CD4-positive, alpha-beta memory T cell (primary cell): Measurements from ENCODE around the gene IWS1. TPM values are rescaled to one million over a fixed set of nuclear protein-coding genes. Genes with fewer than 3 reads are reported as not detected.

Experiments used
- CTCF ChIA-PET: fragments of 350-600 bp; sonication (Branson Sonifier 250); formaldehyde crosslinking; loops from one replicate; lab custom pipeline; 2021; ENCODE audit warnings: inconsistent platforms; ENCODE audit not compliant: partially characterized antibody; lab: Charles Lee
- POLR2A ChIA-PET: fragments of 350-600 bp; sonication (Branson Sonifier 250); formaldehyde crosslinking; loops from one replicate; lab custom pipeline; 2021; ENCODE audit not compliant: partially characterized antibody; lab: Charles Lee
- DNase-seq, 5 donors: peaks; one replicate each; pipeline versions ENCODE4 v3.0.0 to v3.0.0-alpha.2; 2020 to 2022; ENCODE audit warnings: mixed read lengths in 1 of 5
- H3K27ac ChIP-seq: one replicate; pipeline ENCODE4 v1.7.0; 2013; ENCODE audit warnings: low read depth, low read length
- H3K27me3 ChIP-seq: 2 replicates; pipeline ENCODE4 v1.7.0; 2013; ENCODE audit warnings: mild to moderate bottlenecking, low read length, moderate library complexity; ENCODE audit not compliant: insufficient read depth
- H3K36me3 ChIP-seq: 2 replicates; pipeline ENCODE4 v1.7.0; 2013; ENCODE audit warnings: mild to moderate bottlenecking, low read length, moderate library complexity; ENCODE audit not compliant: insufficient read depth
- H3K4me1 ChIP-seq: 2 replicates; pipeline ENCODE4 v1.7.0; 2013; ENCODE audit warnings: mild to moderate bottlenecking, low read length, moderate library complexity; ENCODE audit not compliant: insufficient read depth
- H3K4me3 ChIP-seq, 2 donors: one replicate each; pipeline ENCODE4 v1.7.0; 2013; ENCODE audit warnings: low read length in 2 of 2, mild to moderate bottlenecking in 1 of 2
- H3K9me3 ChIP-seq, 2 donors: one replicate each; pipeline ENCODE4 v1.7.0; 2013; ENCODE audit warnings: low read length in 2 of 2, control low read depth in 1 of 2; ENCODE audit not compliant: control insufficient read depth in 1 of 2
- H3K27ac Mint-ChIP-seq, 7 donors: one replicate each; pipeline ENCODE4 v1.8.0; 2020 to 2021; ENCODE audit warnings: mixed read lengths in 7 of 7, mild to moderate bottlenecking in 6 of 7, inconsistent platforms in 3 of 7, moderate library complexity in 3 of 7
- H3K27me3 Mint-ChIP-seq, 2 donors: one replicate each; pipeline ENCODE4 v1.8.0; 2020 to 2021; ENCODE audit warnings: mixed read lengths in 2 of 2
- H3K36me3 Mint-ChIP-seq, 2 donors: one replicate each; pipeline ENCODE4 v1.8.0; 2020 to 2021; ENCODE audit warnings: mixed read lengths in 2 of 2, inconsistent platforms in 1 of 2, mild to moderate bottlenecking in 1 of 2
- H3K4me1 Mint-ChIP-seq, 4 donors: one replicate each; pipeline ENCODE4 v1.8.0; 2020 to 2021; ENCODE audit warnings: mixed read lengths in 4 of 4, mild to moderate bottlenecking in 1 of 4
- H3K4me3 Mint-ChIP-seq, 8 donors: one replicate each; pipeline ENCODE4 v1.8.0; 2020 to 2021; ENCODE audit warnings: mixed read lengths in 8 of 8, mild to moderate bottlenecking in 7 of 8, moderate library complexity in 6 of 8, inconsistent platforms in 3 of 8
- H3K9me3 Mint-ChIP-seq, 8 donors: one replicate each; pipeline ENCODE4 v1.8.0; 2020 to 2021; ENCODE audit warnings: mixed read lengths in 8 of 8, mild to moderate bottlenecking in 5 of 8, inconsistent platforms in 3 of 8, moderate library complexity in 1 of 8
- intact Hi-C: fragments of 100-400 bp; cut with micrococcal nuclease; formaldehyde crosslinking; loops from one replicate; pipeline ENCODE4 v1.15.1; 2023
- polyA plus RNA-seq, 2 donors: library from polyadenylated mRNA; unstranded; fragments of 300-500 nt; fragmentation: Illumina TruSeq; gene quantifications; one replicate each; pipeline ENCODE4 v1.2.3, GENCODE V29; 2021
- total RNA-seq, 2 experiments: library from RNA; stranded (reverse); gene quantifications; one replicate each; pipeline ENCODE4 v1.2.3, GENCODE V29; 2021

IWS1 gene
- total and polyA plus RNA-seq, 4 experiments from 2014 or later, result 4.4 to 59.7 (median 47.4) TPM

DNA sequence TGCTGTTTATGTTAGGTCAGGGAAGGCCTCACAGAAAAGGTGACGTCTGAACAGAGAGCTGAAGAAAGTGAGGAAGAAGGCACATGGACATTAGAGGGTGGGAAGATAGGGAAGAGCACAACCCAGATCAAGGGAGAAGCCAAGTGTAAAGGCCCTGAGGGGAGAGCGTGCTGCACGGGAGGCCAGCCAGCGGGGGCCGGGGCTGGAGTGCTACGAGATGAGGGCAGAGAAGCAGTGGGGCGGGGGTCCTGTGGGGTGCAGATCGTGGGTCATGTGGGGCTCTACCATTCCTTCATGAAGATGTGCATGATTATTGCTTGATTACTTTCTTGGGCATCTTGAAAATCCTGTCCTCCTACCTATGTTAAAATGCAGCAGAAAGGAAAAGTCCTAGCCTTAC, 57.2 kb downstream of the IWS1 start:
- H3K27ac Mint-ChIP-seq, result peak overlapping the region in 1 of 7 donors; percentile 85
- Histone ChIP-seq H3K27me3 (no peaks in the 10 kb centered on the region), H3K27ac (no peak overlapping the region), H3K4me3 (no peak overlapping the region), H3K9me3 (no peaks in the 10 kb centered on the region), H3K36me3 (peaks cover 7% of the 10 kb centered on the region), H3K4me1 (peaks cover 16% of the 10 kb centered on the region)
- no peaks in the 10 kb centered on the region for H3K27me3 Mint-ChIP-seq
- H3K4me1 Mint-ChIP-seq, result peaks cover 14 to 26% (median 17%) of the 10 kb centered on the region in 4 donors
- POLR2A ChIA-PET, result no interaction called here
- H3K9me3 Mint-ChIP-seq, result no peaks in the 10 kb centered on the region
- no peak overlapping the region for H3K4me3 Mint-ChIP-seq
- intact Hi-C loops, result no loop called here
- CTCF ChIA-PET, result interaction anchor here (5.2 kb wide), 1 partner anchor 10 kb away, joined by 28 read pairs; no protein-coding TSS in a partner anchor
- H3K36me3 Mint-ChIP-seq, result peaks cover 21 to 25% of the 10 kb centered on the region in 2 donors
- DNase-seq, result no peak

DNA sequence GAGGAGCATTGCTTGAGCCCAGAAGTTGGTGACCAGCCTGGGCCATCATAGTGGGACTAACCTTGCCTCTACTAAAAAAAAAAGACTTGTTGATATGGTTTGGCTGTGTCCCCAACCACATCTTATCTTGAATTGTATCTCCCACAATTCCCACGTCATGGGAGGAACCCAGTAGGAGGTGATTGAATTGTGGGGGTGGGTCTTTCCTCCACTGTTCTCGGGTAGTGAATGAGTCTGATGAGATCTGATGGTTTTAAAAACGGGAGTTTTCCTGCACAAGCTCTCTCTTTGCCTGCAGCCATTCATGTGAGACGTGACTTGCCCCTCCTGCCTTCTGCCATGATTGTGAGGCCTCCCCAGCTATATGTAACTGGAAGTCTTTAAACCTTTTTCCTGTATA, 61.0 kb downstream of the IWS1 start:
- peaks cover 21 to 31% of the 10 kb centered on the region in 2 donors for H3K36me3 Mint-ChIP-seq

DNA sequence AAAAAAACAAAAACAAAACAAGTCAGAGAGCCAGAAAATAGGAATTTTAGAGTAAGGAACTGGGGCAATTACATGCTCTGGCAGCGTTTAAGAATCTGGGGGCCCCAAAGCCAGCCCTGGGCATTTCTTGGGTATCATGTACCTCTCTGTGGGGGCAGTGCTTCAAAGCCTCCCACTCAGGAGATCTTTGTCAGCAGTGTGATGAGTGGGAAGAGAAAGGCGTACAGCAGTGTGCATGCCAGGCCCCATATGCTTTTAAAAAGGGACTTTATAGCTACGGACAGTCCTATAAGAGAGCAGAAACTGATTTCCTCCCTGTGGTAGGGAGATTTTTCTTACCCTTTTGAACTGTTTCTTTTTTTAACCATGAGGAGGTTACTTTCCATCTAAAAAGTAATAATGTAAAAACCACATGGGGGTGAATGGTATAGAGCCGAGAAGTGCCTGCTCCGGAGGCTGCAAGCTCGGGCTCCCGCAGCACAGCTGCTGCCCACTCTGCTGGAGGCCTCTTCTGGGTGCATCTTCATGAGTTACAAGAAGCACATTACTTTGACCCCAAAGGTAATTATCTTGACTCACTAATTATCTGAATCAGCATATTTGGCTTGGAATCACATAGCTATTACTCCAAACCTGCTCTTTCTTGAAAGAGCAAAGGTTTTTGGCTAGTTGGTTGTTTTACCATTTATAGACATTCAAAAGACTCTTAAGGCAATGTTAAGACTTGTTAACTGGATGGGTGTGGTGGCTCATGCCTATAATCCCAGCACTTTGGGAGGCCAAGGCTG, 61.6 kb downstream of the IWS1 start:
- Histone ChIP-seq H3K4me1 (peaks cover 16% of the 10 kb centered on the region), H3K4me3 (no peak overlapping the region), H3K27ac (no peak overlapping the region), H3K27me3 (no peaks in the 10 kb centered on the region), H3K9me3 (no peaks in the 10 kb centered on the region), H3K36me3 (peaks cover 7% of the 10 kb centered on the region)
- POLR2A ChIA-PET, result no interaction called here
- intact Hi-C loops, result no loop called here
- Mint-ChIP-seq H3K4me1 (peaks cover 14 to 26% (median 17%) of the 10 kb centered on the region in 4 donors), H3K27me3 (no peaks in the 10 kb centered on the region), H3K27ac (peak overlapping the region in 3 of 7 donors; percentile 0 to 57 (median 7)), H3K36me3 (peaks cover 18 to 27% of the 10 kb centered on the region in 2 donors), H3K9me3 (no peaks in the 10 kb centered on the region), H3K4me3 (peak overlapping the region in 1 of 8 donors; percentile 11)
- no peak for DNase-seq
- CTCF ChIA-PET, result interaction anchor here (0.9 kb wide), 1 partner anchor 15 kb away, joined by 3 read pairs; no protein-coding TSS in a partner anchor

More for the DNA sequence above, 61.0 kb downstream of the IWS1 start:
- intact Hi-C loops, result no loop called here
- CTCF ChIA-PET, result interaction anchor here (0.9 kb wide), 1 partner anchor 14 kb away, joined by 3 read pairs; no protein-coding TSS in a partner anchor
- H3K4me1 Mint-ChIP-seq, result peaks cover 14 to 26% (median 17%) of the 10 kb centered on the region in 4 donors
- Histone ChIP-seq H3K27ac (no peak overlapping the region), H3K9me3 (no peaks in the 10 kb centered on the region), H3K4me1 (peaks cover 16% of the 10 kb centered on the region), H3K4me3 (no peak overlapping the region), H3K27me3 (no peaks in the 10 kb centered on the region), H3K36me3 (peaks cover 7% of the 10 kb centered on the region)
- peak overlapping the region in 1 of 8 donors; percentile 11 for H3K4me3 Mint-ChIP-seq
- POLR2A ChIA-PET, result no interaction called here
- peak overlapping the region in 3 of 7 donors; percentile 0 to 68 (median 53) for H3K27ac Mint-ChIP-seq
- peak in 1 of 5 donors; percentile 18 for DNase-seq
- no peaks in the 10 kb centered on the region for H3K9me3 Mint-ChIP-seq
- no peaks in the 10 kb centered on the region for H3K27me3 Mint-ChIP-seq

DNA sequence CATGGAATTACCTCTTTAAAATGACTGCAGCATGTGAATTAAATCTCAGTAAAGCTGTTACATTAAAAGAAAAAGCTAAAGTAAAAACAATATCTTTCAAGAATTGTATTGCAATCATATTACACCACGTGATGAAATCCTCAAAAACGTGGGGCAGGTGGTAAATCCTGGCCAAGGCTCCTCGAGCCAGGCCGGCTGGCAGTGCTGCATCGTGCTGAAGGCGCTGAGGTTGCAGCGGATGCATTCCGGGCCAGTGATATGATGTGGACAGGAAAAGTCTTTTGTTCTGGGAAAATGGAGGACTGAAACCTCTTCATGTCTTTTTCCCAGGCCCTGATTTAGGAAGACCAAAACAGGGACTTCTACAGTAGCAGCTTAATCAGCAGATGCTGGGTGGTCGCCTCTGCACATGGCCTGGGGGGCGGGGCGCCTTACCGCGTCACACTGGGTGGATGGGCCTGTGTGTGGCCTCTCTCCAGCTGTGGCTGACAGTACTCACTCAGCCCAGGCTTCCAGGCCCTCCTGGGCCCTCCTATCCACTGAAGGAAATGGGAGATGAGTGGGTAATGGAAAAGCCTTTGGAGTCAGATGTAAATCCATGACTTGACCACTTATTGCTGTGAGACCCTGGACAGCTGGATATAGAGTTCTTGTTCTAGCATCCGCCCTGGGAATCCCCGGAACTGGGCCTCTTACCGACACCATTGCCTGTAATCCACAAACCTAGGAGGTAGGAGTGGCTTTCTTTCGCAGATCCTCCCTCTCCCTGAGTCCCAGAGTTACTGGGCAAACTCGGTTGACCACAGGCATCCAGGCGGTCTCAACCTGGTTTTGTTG, 62.9 kb downstream of the IWS1 start:
- CTCF ChIA-PET, result no interaction called here
- Mint-ChIP-seq H3K27ac (no peak overlapping the region), H3K36me3 (peaks cover 8 to 20% of the 10 kb centered on the region in 2 donors)

DNA sequence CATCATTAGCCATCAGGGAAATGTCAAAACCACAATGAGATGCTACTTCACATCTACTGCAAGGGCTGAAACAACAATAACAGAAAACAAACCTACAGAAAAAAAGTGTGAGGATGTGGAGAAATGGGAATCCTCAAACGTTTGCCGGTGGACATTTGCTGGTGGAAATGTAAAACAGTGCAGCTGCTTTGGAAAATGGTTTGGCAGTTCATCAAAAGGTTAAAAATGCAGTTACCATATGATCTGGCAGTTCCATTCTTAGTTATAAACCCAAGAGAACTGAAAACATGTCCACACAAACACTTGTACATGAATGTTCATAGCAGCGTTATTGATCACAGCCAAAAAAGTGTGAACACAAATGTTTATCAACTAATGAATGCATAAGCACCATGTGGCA, 63.8 kb downstream of the IWS1 start:
- Mint-ChIP-seq H3K9me3 (no peaks in the 10 kb centered on the region), H3K4me1 (peaks cover 14 to 24% (median 19%) of the 10 kb centered on the region in 4 donors), H3K27ac (peak overlapping the region in 1 of 7 donors; percentile 17), H3K36me3 (peaks cover 3 to 20% of the 10 kb centered on the region in 2 donors), H3K4me3 (no peak overlapping the region), H3K27me3 (no peaks in the 10 kb centered on the region)
- no peak for DNase-seq
- ChIA-PET CTCF (no interaction called here), POLR2A (no interaction called here)
- Histone ChIP-seq H3K9me3 (no peaks in the 10 kb centered on the region), H3K36me3 (no peaks in the 10 kb centered on the region), H3K27me3 (no peaks in the 10 kb centered on the region), H3K27ac (no peak overlapping the region), H3K4me1 (peaks cover 16% of the 10 kb centered on the region), H3K4me3 (no peak overlapping the region)
- intact Hi-C loops, result no loop called here

More for the DNA sequence above, 62.9 kb downstream of the IWS1 start:
- H3K9me3 Mint-ChIP-seq, result no peaks in the 10 kb centered on the region
- POLR2A ChIA-PET, result no interaction called here
- intact Hi-C loops, result no loop called here
- no peak overlapping the region for H3K4me3 Mint-ChIP-seq
- H3K27me3 Mint-ChIP-seq, result no peaks in the 10 kb centered on the region
- peaks cover 16% of the 10 kb centered on the region for H3K4me1 ChIP-seq
- H3K4me3 ChIP-seq, result no peak overlapping the region
- H3K9me3 ChIP-seq, result no peaks in the 10 kb centered on the region
- H3K27me3 ChIP-seq, result no peaks in the 10 kb centered on the region
- DNase-seq, result no peak
- H3K27ac ChIP-seq, result no peak overlapping the region
- no peaks in the 10 kb centered on the region for H3K36me3 ChIP-seq
- H3K4me1 Mint-ChIP-seq, result peaks cover 14 to 26% (median 17%) of the 10 kb centered on the region in 4 donors

GRCh38 chr2:127456960-127457359, 69.3 kb downstream of the IWS1 start:
- CTCF ChIA-PET, result no interaction called here
- Mint-ChIP-seq H3K27ac (peak overlapping the region in 2 of 7 donors; percentile 55 to 57), H3K4me1 (peaks cover 8 to 23% (median 13%) of the 10 kb centered on the region in 4 donors), H3K36me3 (peaks cover 0 to 51% of the 10 kb centered on the region in 2 donors), H3K27me3 (no peaks in the 10 kb centered on the region), H3K9me3 (no peaks in the 10 kb centered on the region), H3K4me3 (no peak overlapping the region)
- Histone ChIP-seq H3K27me3 (no peaks in the 10 kb centered on the region), H3K27ac (no peak overlapping the region), H3K4me3 (no peak overlapping the region), H3K9me3 (no peaks in the 10 kb centered on the region), H3K4me1 (peaks cover 14% of the 10 kb centered on the region), H3K36me3 (no peaks in the 10 kb centered on the region)
- DNase-seq, result no peak
- POLR2A ChIA-PET, result no interaction called here
- intact Hi-C loops, result no loop called here
